K562 (cell line): ENCODE data around the gene GARNL3. TPM values are rescaled to one million over a fixed set of nuclear protein-coding genes. Genes with fewer than 3 reads are reported as not detected.

Source experiments
- ATAC-seq: fragments of 200-7000 bp; cut with Tn5 transposase; 3 replicates; pipeline ENCODE4 v1.9.1; 2020; ENCODE audit warnings: moderate library complexity
- BruUV-seq: library from RNA; stranded (reverse); fragments of 400-500 nt; replicated peaks from 2 replicates; lab custom pipeline; 2021; lab: Mats Ljungman, UMichigan
- CTCF ChIA-PET: fragments of 300-600 bp; formaldehyde crosslinking; extraction: SDS; loops from one replicate; lab custom pipeline; 2021; ENCODE audit warnings: low intra/inter-chr PET ratio; lab: Yijun Ruan, JAX
- POLR2A ChIA-PET: fragments of 300-600, 350-650 bp; sonication (Branson Sonifier 250); formaldehyde crosslinking; extraction: SDS; loops from one replicate; lab custom pipeline; 2021; ENCODE audit warnings: antibody characterized with exemption, inconsistent platforms; lab: Yijun Ruan, JAX
- DNase-seq, 4 experiments: peaks; one replicate each; pipeline versions ENCODE4 v3.0.0 to v3.0.0-alpha.2; 2011 to 2018; ENCODE audit warnings: low spot score in 3 of 4, mixed read lengths in 3 of 4; ENCODE audit errors: extremely low read depth in 1 of 4
- FAIRE-seq: peaks from 2 replicates; lab custom pipeline; 2011; peaks lifted over from hg19 to GRCh38; lab: Jason Lieb, UNC
- H2AFZ ChIP-seq: 2 replicates; pipeline ENCODE4 v1.6.0; 2011; ENCODE audit warnings: low read depth, low read length, control low read depth, inconsistent platforms
- H3K27ac ChIP-seq: fragments of 200-600 bp; 3 replicates; pipeline ENCODE4 v1.8.0; 2011; ENCODE audit warnings: low read depth, mild to moderate bottlenecking, control low read depth, inconsistent platforms, low read length, moderate library complexity, mixed read lengths; ENCODE audit errors: extremely low read depth
- H3K27me3 ChIP-seq, 2 experiments: fragments of 300-600 bp in 1 of 2; 2 replicates in 1 of 2; 3 replicates in 1 of 2; pipeline versions ENCODE4 v1.6.0 to v1.8.0; 2011; ENCODE audit warnings: inconsistent platforms in 2 of 2, low read length in 2 of 2, mild to moderate bottlenecking in 1 of 2, mixed read lengths in 1 of 2, moderate library complexity in 1 of 2; ENCODE audit not compliant: control insufficient read depth in 2 of 2, insufficient read depth in 2 of 2
- H3K36me3 ChIP-seq: fragments of 300-600 bp; 3 replicates; pipeline ENCODE4 v1.8.0; 2011; ENCODE audit warnings: mild to moderate bottlenecking, low read length, inconsistent platforms; ENCODE audit not compliant: control insufficient read depth, insufficient read depth
- H3K4me1 ChIP-seq, 2 experiments: fragments of 200-600 bp in 1 of 2; replicated peaks in 1 of 2; 2 replicates in 1 of 2; 3 replicates in 1 of 2; pipeline versions ENCODE4 v1.5.1 to v1.8.0; 2011; ENCODE audit warnings: inconsistent platforms in 2 of 2, low read length in 2 of 2, mild to moderate bottlenecking in 1 of 2, mixed read lengths in 1 of 2, moderate library complexity in 1 of 2; ENCODE audit not compliant: control insufficient read depth in 2 of 2, insufficient read depth in 2 of 2
- H3K4me2 ChIP-seq: 2 replicates; pipeline ENCODE4 v1.6.1; 2011; ENCODE audit warnings: low read length, control low read depth, inconsistent platforms, mixed read lengths; ENCODE audit not compliant: insufficient read depth
- H3K4me3 ChIP-seq: fragments of 200-600 bp; sonication (generic), shearing (Covaris generic); 2 replicates; pipeline ENCODE4 v1.5.1; 2016; ENCODE audit warnings: control low read depth, inconsistent platforms
- H3K79me2 ChIP-seq: fragments of 200-600 bp; 3 replicates; pipeline ENCODE4 v1.8.0; 2011; ENCODE audit warnings: low read length, inconsistent platforms; ENCODE audit not compliant: control insufficient read depth, insufficient read depth
- H3K9ac ChIP-seq, 2 experiments: 2 replicates each; pipeline versions ENCODE4 v1.6.0 to v1.6.1; 2011; ENCODE audit warnings: low read depth in 2 of 2, low read length in 2 of 2, control low read depth in 1 of 2, inconsistent platforms in 1 of 2, mild to moderate bottlenecking in 1 of 2, mixed read lengths in 1 of 2; ENCODE audit not compliant: insufficient read depth in 1 of 2
- H3K9me1 ChIP-seq: one replicate; pipeline ENCODE4 v1.6.0; 2011; ENCODE audit warnings: inconsistent platforms, mild to moderate bottlenecking, low read length, moderate library complexity; ENCODE audit not compliant: control insufficient read depth, insufficient read depth
- H3K9me3 ChIP-seq: replicated peaks from 2 replicates; pipeline ENCODE4 v1.5.1; 2011; ENCODE audit warnings: low read depth, low read length, inconsistent platforms; ENCODE audit not compliant: control insufficient read depth, insufficient read depth
- H4K20me1 ChIP-seq: replicated peaks from 2 replicates; pipeline ENCODE4 v1.6.1; 2011; ENCODE audit warnings: low read length, inconsistent platforms, mixed read lengths; ENCODE audit not compliant: control insufficient read depth, insufficient read depth
- DACH1 ChIP-seq: fragments of 450-650 bp; IDR thresholded peaks from 2 replicates; pipeline ENCODE4 v1.6.1; 2018; ENCODE audit not compliant: partially characterized antibody
- HMG20B ChIP-seq: fragments of 250-450 bp; sonication (Bioruptor Pico); IDR thresholded peaks from 2 replicates; pipeline ENCODE4 v1.5.0; 2021; ENCODE audit warnings: mild to moderate bottlenecking
- POLR3A ChIP-seq: IDR thresholded peaks from 2 replicates; pipeline ENCODE4 v1.6.1; 2011; ENCODE audit warnings: borderline replicate concordance, mild to moderate bottlenecking, moderate library complexity; ENCODE audit not compliant: insufficient read length, insufficient read depth; ENCODE audit errors: extremely low read depth
- PTTG1 ChIP-seq: fragments of 450-650 bp; IDR thresholded peaks from 2 replicates; pipeline ENCODE4 v1.6.1; 2016; ENCODE audit warnings: low read depth, mild to moderate bottlenecking, missing genetic modification characterization, missing compliant biosample characterization
- RREB1 ChIP-seq: fragments of 250-450 bp; sonication (Bioruptor Pico); IDR thresholded peaks from 2 replicates; pipeline ENCODE4 v1.4.0; 2020
- ZBTB8A ChIP-seq: fragments of 450-650 bp; IDR thresholded peaks from 2 replicates; pipeline ENCODE4 v1.6.1; 2018; ENCODE audit warnings: mild to moderate bottlenecking, moderate library complexity; ENCODE audit not compliant: partially characterized antibody
- ZNF282 ChIP-seq: sonication (generic); formaldehyde crosslinking; IDR thresholded peaks from 2 replicates; pipeline ENCODE4 v1.8.1; 2023; ENCODE audit warnings: missing genetic modification reagents
- in situ Hi-C: fragments of 300-500 bp; cut with MboI; formaldehyde crosslinking; loops from 4 replicates; pipeline ENCODE4 v1.15.0; 2018; ENCODE audit warnings: inconsistent platforms, mixed read lengths
- intact Hi-C: fragments of 100-400 bp; cut with micrococcal nuclease; formaldehyde crosslinking; loops from 2 replicates; pipeline ENCODE4 v1.14.2; 2022
- polyA plus RNA-seq, 8 experiments: library from polyadenylated mRNA; depleted of rRNA in 4 of 8; stranded (reverse) in 5 of 8; unstranded in 3 of 8; fragments of >200 nt; fragmentation: Nextera tagmentation in 2 of 8; fragmentation: Illumina TruSeq in 1 of 8; extraction: Ambion mirVana in 2 of 8; extraction: Trizol in 1 of 8; gene quantifications; 2 replicates each; pipeline versions ENCODE4 v1.2.1 to v1.2.3, GENCODE V29; 2011 to 2014; ENCODE audit warnings: inconsistent platforms in 1 of 8, missing spikeins in 1 of 8
- total RNA-seq, 7 experiments: library from RNA; depleted of rRNA in 6 of 7; stranded (reverse); fragments of >200 nt in 6 of 7; fragmentation: Illumina TruSeq in 2 of 7; extraction: Trizol in 2 of 7; gene quantifications; 2 replicates each; pipeline versions ENCODE4 v1.2.1 to v1.2.3, GENCODE V29; 2011 to 2021; ENCODE audit warnings: low replicate concordance in 1 of 7
- TF ChIP-seq, protein P1 (sequence below): sonication (generic); formaldehyde crosslinking; IDR thresholded peaks from 2 replicates; pipeline ENCODE4 v1.8.1; 2023; ENCODE audit warnings: mild to moderate bottlenecking, missing genetic modification reagents

The GARNL3 gene
- total and polyA plus RNA-seq, 9 of the 15 experiments (the other 6 are each of a cell fraction or from before 2014, with no cell fraction given), result 0.35 to 2.7 (median 1.6) TPM

GRCh38 chr9:127281891-127282290 lies 17.3 kb downstream of the GARNL3 start:
- H3K9me1 ChIP-seq, result no peaks in the 10 kb centered on the region
- no peak for ATAC-seq
- in situ Hi-C loops, result no loop called here
- no peak overlapping the region for H3K4me3 ChIP-seq
- no peak overlapping the region for H3K4me2 ChIP-seq
- H4K20me1 ChIP-seq, result no peaks in the 10 kb centered on the region
- BruUV-seq, result no TSS peak
- H3K79me2 ChIP-seq, result no peaks in the 10 kb centered on the region
- intact Hi-C loops, result no loop called here
- H3K36me3 ChIP-seq, result no peaks in the 10 kb centered on the region
- H3K4me1 ChIP-seq, result no peaks in the 10 kb centered on the region
- CTCF ChIA-PET, result no interaction called here
- H3K27me3 ChIP-seq, result peaks cover under 1 to 7% of the 10 kb centered on the region in 2 experiments; a peak in 2 of 5 replicates
- H3K27ac ChIP-seq, result no peak overlapping the region
- POLR2A ChIA-PET, result no interaction called here
- no peak overlapping the region for H2AFZ ChIP-seq
- no peak for DNase-seq
- FAIRE-seq, result no peak
- no peaks in the 10 kb centered on the region for H3K9me3 ChIP-seq
- no peak for TF ChIP-seq ZBTB8A
- TF ChIP-seq PTTG1 (tag), result no peak
- TF ChIP-seq ZNF282, result no peak
- TF ChIP-seq HMG20B, result no peak
- no peak for TF ChIP-seq POLR3A
- TF ChIP-seq RREB1 (CRISPR knock-in tag), result no peak
- TF ChIP-seq, protein P1, sequence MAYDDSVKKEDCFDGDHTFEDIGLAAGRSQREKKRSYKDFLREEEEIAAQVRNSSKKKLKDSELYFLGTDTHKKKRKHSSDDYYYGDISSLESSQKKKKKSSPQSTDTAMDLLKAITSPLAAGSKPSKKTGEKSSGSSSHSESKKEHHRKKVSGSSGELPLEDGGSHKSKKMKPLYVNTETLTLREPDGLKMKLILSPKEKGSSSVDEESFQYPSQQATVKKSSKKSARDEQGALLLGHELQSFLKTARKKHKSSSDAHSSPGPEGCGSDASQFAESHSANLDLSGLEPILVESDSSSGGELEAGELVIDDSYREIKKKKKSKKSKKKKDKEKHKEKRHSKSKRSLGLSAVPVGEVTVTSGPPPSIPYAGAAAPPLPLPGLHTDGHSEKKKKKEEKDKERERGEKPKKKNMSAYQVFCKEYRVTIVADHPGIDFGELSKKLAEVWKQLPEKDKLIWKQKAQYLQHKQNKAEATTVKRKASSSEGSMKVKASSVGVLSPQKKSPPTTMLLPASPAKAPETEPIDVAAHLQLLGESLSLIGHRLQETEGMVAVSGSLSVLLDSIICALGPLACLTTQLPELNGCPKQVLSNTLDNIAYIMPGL (CRISPR knock-in tag), result no peak
- no peak for TF ChIP-seq DACH1
- TF ChIP-seq, all 486 proteins: peak for 0
- H3K9ac ChIP-seq, result no peak overlapping the region
